Astrocyte of the cerebellum (primary cell): Measurements from ENCODE around the gene FN1.

ENCODE experiments used
- DNase-seq: peaks from one replicate; pipeline ENCODE4 v3.0.0-alpha.2; 2011; ENCODE audit warnings: low read depth
- H3K4me3 ChIP-seq: 2 replicates; pipeline ENCODE4 v1.5.1; 2011; ENCODE audit warnings: mild to moderate bottlenecking, low read depth, low read length, moderate library complexity
- in situ Hi-C: cut with HindIII; loops from 2 replicates; pipeline ENCODE4 v1.10.0; 2017; ENCODE audit warnings: low sequenced_read_pairs
- TF ChIP-seq, protein P1 (sequence below): IDR thresholded peaks from 2 replicates; pipeline ENCODE4 v1.5.1; 2012; ENCODE audit warnings: low read length, low read depth, moderate library complexity, mild to moderate bottlenecking; ENCODE audit errors: missing control alignments

FN1 gene

DNA sequence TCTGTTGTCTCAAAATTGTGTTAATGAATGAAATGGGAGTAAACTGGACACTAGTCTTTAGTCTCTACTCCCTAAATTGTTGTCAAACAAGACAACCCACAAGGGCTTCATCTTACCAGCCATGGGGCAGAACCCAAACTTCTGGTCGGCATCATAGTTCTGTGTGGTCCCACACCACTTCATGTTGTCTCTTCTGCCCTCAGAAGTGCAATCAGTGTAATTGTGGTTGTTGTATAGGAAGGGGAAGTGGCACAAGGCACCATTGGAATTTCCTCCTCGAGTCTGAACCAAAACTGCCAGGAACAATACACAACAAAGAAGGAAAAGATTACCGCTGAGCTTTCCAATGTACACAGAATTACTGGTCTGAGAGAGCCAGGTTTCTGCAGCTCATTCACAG is 12.6 kb downstream of the FN1 start:
- in situ Hi-C loops: no loop called here
- no peak overlapping the region for H3K4me3 ChIP-seq
- no peak for DNase-seq
- TF ChIP-seq, protein P1, sequence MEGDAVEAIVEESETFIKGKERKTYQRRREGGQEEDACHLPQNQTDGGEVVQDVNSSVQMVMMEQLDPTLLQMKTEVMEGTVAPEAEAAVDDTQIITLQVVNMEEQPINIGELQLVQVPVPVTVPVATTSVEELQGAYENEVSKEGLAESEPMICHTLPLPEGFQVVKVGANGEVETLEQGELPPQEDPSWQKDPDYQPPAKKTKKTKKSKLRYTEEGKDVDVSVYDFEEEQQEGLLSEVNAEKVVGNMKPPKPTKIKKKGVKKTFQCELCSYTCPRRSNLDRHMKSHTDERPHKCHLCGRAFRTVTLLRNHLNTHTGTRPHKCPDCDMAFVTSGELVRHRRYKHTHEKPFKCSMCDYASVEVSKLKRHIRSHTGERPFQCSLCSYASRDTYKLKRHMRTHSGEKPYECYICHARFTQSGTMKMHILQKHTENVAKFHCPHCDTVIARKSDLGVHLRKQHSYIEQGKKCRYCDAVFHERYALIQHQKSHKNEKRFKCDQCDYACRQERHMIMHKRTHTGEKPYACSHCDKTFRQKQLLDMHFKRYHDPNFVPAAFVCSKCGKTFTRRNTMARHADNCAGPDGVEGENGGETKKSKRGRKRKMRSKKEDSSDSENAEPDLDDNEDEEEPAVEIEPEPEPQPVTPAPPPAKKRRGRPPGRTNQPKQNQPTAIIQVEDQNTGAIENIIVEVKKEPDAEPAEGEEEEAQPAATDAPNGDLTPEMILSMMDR: no peak

DNA sequence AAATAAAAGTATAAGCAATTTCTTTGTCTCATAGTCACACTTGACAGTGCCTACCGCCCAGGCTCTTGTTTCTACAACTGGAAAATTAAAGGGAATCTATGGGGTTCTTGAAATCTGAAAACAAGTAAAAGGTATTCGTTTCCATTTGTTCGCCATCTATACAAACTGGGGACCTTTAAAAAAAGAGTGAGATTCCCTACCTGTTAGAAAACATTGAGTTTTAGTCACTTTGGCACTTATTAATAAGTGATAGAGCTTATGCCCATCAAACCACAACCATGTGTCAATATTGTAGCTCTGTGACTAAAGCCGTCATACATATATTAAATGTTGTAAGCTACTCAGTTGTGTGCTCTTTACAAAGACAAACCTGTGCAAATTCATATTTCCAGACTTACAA is 13.2 kb downstream of the FN1 start:
- TF ChIP-seq, protein P1: no peak
- DNase-seq: no peak
- no peak overlapping the region for H3K4me3 ChIP-seq
- in situ Hi-C loops: no loop called here

DNA sequence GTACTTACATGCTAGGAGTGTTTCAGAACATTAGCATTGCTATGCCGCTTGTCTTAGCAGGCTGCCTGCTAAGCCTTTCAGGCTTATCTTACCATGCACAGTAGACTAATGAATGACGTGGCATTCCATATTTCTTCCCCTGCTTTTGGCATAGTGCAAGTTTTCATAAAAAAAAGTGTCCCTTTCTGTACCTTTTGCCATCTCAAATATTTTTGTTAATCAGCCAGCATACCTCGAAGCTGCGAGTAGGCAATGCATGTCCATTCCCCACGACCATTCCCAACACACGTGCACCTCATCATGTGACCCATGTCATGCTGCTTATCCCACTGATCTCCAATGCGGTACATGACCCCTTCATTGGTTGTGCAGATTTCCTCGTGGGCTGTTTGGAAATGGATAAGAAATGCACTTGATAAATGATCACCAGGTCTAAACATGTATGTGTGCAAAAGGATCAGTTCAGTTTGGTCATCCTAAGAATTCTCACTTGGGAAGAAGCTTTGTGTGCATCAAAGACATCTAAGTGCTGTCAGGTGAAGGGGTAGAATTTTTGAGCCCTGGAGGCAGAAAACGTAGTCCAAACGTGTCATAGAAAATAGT is 13.9 kb downstream of the FN1 start:
- in situ Hi-C loops: no loop called here

DNA sequence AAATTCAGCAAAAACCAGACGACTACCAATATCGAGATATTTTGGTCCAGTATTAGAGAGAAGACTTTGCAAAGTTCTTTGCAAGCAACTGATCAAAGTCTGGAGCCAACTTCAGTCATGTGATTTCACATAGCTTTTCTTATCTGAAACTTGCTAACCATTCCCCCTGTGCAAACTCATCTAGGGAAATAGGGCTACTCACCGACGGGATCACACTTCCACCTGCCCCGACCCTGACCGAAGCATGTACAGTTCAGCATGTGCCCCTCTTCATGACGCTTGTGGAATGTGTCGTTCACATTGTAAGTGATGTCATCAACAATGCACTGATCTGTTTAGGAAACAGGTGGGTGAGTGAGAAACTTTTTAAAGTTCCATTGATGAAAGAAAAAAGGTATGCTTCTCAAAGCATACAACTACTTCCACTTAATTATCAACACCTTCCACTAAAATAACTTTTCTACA is 15.4 kb downstream of the FN1 start:
- H3K4me3 ChIP-seq: no peak overlapping the region
- in situ Hi-C loops: no loop called here
- TF ChIP-seq, protein P1: no peak
- DNase-seq: no peak

More for the DNA sequence above, 13.9 kb downstream of the FN1 start:
- H3K4me3 ChIP-seq: no peak overlapping the region
- DNase-seq: no peak
- TF ChIP-seq, protein P1: no peak

DNA sequence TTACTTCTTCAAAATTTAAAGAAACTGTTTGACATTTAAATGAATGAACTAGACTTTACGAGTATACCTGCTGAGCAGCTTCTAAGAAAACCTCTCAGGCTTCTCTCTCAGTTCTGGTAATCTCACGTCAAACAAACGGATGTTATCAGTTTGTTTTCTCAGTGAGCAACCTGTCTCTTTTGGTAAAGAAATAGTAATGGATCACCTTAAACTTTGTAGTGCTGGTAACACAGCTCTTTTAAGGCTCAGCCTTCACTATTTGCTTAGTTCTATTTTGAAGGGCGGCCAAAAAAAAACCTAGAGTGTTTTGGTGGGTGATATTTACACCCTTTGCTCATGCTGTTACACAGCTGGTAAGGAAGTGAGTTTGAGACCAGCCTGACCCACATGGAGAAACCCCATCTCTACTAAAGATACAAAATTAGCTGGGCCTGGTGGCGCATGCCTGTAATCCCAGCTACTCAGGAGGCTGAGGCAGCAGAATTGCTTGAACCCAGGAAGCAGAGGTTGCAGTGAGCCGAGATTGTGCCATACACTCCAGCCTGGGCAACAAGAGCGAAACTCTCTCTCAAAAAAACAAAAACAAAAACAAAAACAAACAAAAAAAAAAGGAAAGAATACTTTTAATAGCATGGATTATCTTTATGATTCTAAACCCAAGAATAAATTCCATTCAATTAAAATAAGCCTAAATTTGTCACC is 15.9 kb downstream of the FN1 start:
- no peak for DNase-seq
- in situ Hi-C loops: no loop called here
- H3K4me3 ChIP-seq: no peak overlapping the region
- TF ChIP-seq, protein P1: no peak

DNA sequence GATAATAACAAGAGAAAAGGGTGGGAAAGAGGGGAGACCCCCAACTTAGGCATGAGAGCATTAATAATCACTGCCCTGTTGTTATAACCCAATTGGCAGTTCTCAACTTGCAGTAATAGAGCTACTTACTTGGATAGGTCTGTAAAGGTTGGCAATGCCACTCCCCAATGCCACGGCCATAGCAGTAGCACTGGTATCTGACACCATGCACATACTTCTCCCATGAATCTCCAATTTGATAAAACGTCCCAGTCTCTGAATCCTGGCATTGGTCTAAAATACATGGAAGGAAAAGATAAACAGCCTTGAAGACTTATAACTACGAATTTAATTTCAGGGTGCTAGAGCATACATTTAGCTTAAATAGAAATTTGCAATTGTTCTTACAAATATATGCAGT is 16.8 kb downstream of the FN1 start:
- H3K4me3 ChIP-seq: no peak overlapping the region
- TF ChIP-seq, protein P1: no peak
- in situ Hi-C loops: no loop called here
- DNase-seq: no peak
